HG03432 (cell line): Measurements from ENCODE around the gene SBF2.
A peak's percentile ranks its signal among the peaks of the same experiment; 100 is the strongest.
"Not testable (repeated sequence)": the region's sequence is repeated elsewhere in the genome, so short reads cannot be mapped to it uniquely, and the experiment has no call there.

Experiments
- ATAC-seq: cut with Tn5 transposase; IDR thresholded peaks from one replicate; pipeline ENCODE4 v1.9.1; 2021; ENCODE audit warnings: mild to moderate bottlenecking, moderate library complexity; ENCODE audit not compliant: unreplicated experiment

The SBF2 gene

GRCh38 chr11:10268746-10269488, 25.1 kb downstream of the SBF2 start:
- ATAC-seq = no peak

DNA sequence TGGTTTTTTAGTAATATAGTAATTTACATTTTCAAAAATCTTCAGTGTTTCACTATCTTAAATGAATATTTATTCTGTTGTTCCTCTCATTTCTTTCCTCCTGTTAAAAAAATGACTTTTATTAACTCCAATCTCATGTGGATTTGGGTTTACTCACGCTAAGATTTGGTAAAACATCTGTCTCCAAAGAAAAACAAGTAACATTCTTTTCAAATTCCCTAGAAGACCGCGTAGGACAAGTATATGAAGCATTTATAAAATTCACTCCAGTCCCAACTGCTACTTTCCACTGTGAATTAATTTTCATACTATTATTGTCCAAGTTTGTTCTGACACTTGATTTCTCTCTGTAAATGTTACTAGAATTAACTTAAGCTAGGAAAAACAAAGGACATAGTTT, 26.2 kb downstream of the SBF2 start:
- ATAC-seq = no peak

GRCh38 chr11:10265936-10266335, 28.1 kb downstream of the SBF2 start:
- ATAC-seq = no peak

GRCh38 chr11:10264716-10265115, 29.3 kb downstream of the SBF2 start:
- not testable (repeated sequence) for ATAC-seq

DNA sequence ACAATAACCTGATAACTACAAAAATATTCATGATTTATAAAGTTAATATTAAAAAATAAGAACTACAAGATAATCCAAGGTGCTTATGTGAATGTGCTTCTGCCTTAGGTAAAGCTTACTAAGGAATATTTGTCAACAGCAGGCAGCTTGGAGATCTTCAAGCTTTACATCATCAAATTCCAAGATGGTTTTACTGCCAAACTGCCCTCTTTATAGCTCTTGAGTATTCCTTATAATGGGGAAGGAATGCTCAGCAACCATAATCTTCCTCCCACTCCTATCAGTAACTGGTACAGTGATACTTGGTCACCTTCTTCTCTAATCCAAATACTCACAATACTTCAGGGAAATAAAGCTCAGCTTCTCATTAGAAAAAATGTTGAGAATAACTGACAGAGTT, 30.1 kb downstream of the SBF2 start:
- ATAC-seq = no peak

DNA sequence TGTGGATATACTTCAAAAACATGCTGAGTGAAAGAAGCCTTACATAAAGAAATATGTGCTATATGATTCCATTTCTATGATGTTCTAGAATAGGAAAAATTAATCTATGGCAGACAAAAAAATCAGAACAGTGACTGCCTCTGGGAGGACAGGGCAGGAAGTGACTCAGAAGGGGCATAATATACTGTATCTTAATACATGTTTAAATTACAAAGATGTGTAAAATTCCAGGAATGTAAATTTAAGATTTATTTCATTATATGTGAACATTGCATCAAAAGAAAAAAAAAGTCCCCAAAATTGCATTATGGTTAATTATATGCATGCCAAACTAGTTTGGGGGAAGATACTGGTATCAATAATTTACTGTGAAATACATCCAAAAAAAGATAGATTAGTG, 32.2 kb downstream of the SBF2 start:
- no peak for ATAC-seq

DNA sequence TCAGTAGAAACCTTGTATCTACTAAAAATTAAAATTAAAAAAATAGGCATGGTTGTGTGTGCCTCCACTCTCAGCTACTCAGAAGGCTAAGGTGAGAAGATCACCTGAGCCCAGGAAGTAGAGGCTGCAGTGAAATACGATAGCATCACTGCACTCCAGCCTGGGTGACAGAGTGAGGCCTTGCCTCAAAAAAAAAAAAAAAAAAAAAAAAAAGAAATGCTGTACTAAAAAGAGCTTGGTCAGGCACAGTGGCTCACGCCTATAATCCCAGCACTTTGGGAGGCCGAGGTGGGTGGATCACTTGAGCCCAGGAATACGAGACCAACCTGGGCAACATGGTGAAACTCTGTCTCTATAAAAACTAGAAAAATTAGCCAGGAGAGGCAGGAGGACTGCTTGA, 36.5 kb downstream of the SBF2 start:
- ATAC-seq = no peak

GRCh38 chr11:10255388-10256125, 38.5 kb downstream of the SBF2 start:
- ATAC-seq = no peak

- not testable (repeated sequence) for ATAC-seq
Observed at GRCh38 chr11:10249448-10250131, 44.4 kb downstream of the SBF2 start.

DNA sequence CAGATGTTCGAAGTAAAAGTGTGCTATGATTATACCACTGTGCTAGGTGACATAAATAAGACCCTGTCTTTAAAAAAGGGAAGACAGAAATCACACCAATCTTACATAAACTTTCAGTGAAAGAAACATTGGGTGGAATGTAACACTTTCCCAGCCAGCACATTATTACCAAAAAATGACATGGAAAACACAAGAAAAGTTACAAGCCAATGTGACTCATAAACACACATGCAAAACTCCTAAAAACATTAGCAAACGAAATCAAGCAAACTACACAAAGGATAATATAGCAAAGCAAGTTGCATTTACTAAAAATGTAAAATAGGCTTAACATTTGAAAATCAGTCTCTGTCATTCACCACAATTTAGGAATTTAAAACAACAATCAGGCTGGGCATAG, 47.0 kb downstream of the SBF2 start:
- ATAC-seq = no peak

DNA sequence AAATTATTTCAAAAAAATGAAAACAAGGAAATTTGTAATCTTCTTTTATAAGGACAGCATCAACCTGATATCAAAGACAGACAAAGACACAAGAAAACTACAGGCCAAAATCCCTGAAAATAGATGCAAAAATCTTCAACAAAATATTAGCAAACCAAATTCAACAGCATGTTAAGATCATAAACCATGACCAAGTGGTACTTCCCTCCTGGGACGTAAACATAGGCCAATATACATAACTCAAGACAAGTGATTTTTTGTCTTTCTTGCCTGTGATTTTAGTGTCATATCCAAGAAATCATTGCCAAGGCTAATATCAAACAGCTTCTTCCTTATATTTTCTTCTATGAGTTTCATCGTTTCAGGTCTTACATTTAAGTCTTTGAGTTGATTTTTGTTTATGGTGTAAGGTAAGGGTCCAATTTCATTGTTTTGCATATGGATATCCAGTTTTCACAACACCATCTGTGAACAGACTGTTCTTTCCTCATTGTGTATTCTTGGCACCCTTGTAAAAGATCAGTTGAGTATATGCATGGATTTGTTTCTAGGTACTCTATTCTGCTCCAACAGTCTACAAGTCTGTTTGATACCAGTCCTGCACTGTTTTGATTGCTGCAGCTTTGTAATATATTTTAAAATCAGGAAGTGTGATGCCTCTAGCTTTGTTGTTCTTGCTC, 50.0 kb downstream of the SBF2 start:
- no peak for ATAC-seq

DNA sequence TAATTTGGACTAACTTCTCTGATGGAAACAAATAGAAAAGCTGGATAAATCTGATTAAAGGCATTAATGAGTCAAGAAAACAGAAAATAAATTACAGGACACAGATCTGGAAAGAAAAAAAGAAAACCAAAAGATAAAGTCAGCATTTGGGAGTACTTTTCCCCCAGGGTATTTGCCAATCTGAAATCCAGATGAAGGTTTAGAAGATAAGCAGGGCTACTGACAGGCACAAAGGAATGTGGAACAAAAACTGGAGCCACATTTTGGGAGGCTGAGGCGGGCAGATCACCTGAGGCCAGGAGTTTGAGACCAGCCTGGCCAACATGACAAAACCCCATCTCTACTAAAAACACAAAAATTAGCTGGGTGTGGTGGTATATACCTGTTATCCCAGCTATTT, 57.2 kb downstream of the SBF2 start:
- no peak for ATAC-seq

DNA sequence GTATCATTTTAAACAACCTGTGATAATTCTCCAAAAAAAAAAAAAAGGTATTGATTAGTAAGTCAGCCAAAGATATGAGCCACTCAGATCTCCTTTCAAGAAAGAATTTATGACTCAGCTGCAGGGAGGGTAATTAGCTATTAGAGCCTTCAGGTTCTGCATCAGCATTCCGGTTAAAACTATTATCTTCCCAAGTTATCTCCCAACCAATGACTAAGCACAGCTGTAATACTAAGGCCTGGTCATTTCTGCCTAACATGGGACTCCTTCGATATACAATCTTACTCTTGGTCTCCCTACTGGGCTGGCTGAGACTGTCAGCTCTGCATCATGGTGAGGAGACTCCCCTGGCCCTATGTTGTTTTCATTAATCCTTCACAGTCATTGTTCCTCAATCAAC, 60.4 kb downstream of the SBF2 start:
- ATAC-seq = no peak

- no peak for ATAC-seq
Observed at GRCh38 chr11:10232756-10233155, 61.3 kb downstream of the SBF2 start.

GRCh38 chr11:10231803-10232202, 62.2 kb downstream of the SBF2 start:
- ATAC-seq = not testable (repeated sequence)

GRCh38 chr11:10225553-10225952, 68.5 kb downstream of the SBF2 start:
- ATAC-seq = no peak

DNA sequence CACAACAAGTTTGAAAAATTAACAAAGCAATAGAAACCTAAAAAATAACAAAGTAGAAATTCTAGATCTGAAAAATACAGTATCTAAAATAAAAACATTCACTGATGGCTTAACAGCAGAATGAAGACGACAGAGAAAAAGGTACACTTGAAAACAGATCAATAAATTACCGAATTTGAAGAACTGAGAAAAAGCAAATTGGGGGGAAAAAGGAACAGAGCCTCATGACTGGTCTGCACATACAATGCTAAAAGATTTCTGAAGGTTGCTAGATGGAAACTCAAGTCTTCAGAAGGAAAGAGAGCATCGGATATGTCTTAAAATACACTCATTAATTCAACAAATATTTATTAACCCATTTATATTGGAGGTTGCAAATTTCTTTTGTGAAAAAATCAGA, 71.6 kb downstream of the SBF2 start:
- ATAC-seq = no peak

DNA sequence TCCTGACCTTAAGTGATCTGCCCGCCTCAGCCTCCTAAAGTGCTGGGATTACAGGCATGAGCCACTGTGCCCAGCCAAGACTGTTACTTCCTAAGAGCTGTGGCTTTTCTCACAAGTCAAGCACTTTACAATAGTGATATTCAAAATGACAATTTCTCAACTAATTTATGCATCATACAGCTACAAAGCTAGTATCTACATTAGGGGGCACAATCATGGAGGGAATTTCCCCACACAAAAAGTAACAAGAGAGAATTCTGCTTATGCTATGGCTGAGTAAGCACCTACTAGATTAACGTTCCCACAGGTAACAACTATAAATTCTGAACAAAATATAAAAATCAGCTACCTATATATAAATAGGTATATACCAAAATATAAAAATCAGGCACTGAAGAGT, 72.7 kb downstream of the SBF2 start:
- ATAC-seq = no peak

DNA sequence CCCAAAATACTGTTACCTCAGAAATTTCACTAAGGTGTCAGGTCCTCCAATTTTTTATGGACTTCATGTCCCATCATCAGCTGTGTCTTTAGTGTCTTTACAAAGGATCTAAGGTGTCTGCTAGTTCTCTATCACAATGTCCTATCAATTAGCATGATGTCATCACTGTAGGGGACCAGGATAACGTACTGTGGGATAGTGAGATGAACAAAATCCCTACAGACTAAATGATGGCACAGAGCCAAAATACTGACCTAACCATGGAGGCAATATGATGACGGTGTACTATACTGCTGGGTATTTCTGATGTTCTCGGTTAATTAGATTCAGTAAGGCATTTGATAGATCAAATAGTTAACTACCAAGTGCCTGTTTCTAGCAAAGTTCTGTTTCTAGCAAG, 82.5 kb downstream of the SBF2 start:
- ATAC-seq = no peak

DNA sequence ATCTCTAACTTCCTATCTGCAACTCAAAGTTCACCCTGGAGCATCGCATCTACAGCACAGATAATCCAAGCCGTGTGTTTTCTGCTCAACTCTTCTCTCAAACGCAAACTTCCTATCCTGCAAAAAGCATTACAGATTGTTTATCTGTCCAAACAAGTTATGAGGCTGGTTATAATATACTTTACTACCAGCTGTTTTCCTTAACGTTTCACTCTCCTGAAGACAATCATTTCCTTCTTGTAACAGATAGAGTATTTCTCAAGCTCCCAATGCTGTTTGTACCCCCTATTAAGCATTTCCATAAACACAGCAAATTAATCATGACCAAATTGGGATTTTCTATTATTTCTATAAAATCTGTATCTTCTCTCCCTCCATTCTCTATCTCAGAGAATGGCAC, 84.7 kb downstream of the SBF2 start:
- no peak for ATAC-seq

DNA sequence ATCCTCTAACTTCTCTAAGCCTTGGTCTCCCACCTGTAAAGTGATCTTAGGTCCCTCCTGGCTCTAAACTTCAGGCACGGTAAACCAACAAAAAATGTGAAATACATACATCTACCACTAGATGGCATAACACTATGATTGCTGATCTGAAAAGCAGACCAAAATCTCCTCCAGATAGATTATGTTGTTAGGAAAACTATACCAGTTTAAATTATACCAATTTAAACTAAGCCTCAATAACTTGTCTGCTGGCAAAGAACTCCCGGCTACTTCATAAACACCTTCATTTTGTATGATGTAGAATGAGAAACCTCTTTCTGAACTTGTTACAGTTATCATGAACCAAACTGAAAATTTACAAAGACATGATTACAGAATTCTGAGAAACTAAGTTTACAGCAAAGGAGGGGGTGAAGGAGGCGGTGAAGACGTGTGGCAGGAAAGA, 85.9 kb downstream of the SBF2 start:
- ATAC-seq = peak; percentile 72
